ENCODE data around the gene DNM2. TPM values are rescaled to one million over a fixed set of nuclear protein-coding genes. Genes with fewer than 3 reads are reported as not detected.

DNM2 gene
- total RNA-seq, 4 donors from 2014 or later: 182 to 245 (median 218) TPM

DNA sequence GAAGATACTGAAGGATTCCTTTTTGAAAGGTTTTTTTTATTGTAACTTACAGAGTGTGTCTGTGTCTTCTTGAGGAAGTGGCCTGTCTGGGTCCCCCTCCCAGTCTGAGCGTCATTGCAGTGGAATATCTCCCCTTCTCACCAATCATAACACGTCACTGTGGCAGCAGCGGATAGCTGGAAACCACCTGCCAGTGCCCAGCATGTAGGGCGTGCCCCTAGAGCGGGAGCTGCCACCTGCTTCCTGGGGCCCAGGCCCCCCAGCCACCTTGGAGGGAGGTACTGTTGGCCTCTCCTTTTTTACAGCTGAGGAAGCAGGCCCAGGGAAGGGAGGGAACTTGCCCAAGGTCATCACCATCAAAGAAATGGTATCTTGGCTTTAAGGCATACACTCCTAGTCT, 4.6 kb upstream of the DNM2 start:
- intact Hi-C loops (cut with DNase I; ENCODE audit: low total_unique reads): no loop called here
- DNase-seq (ENCODE audit: low spot score in 2 of 2): no peak
- WGBS, 2 donors: 77 to 78% methylated on average over 5 of the region's 5 CpGs
- no peak overlapping the region for H3K4me3 ChIP-seq (ENCODE audit: low read depth, poor library complexity, severe bottlenecking)
- TF ChIP-seq POLR2A (IDR thresholded peaks at IDR 0.05): no peak
- TF ChIP-seq, protein P1, sequence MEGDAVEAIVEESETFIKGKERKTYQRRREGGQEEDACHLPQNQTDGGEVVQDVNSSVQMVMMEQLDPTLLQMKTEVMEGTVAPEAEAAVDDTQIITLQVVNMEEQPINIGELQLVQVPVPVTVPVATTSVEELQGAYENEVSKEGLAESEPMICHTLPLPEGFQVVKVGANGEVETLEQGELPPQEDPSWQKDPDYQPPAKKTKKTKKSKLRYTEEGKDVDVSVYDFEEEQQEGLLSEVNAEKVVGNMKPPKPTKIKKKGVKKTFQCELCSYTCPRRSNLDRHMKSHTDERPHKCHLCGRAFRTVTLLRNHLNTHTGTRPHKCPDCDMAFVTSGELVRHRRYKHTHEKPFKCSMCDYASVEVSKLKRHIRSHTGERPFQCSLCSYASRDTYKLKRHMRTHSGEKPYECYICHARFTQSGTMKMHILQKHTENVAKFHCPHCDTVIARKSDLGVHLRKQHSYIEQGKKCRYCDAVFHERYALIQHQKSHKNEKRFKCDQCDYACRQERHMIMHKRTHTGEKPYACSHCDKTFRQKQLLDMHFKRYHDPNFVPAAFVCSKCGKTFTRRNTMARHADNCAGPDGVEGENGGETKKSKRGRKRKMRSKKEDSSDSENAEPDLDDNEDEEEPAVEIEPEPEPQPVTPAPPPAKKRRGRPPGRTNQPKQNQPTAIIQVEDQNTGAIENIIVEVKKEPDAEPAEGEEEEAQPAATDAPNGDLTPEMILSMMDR (IDR thresholded peaks at IDR 0.05): no peak

GRCh38 chr19:10717054-10717355, 874 bp upstream of the DNM2 start:
- no peak for DNase-seq (ENCODE audit: low spot score in 2 of 2)
- TF ChIP-seq, protein P1 (IDR thresholded peaks at IDR 0.05): no peak
- no peak for TF ChIP-seq POLR2A (IDR thresholded peaks at IDR 0.05)
- intact Hi-C loops (cut with DNase I; ENCODE audit: low total_unique reads): loop anchor here (5.0 kb wide), 1 partner anchor 145 kb away; no protein-coding TSS in a partner anchor
- 15 to 24% methylated on average over 12 of the region's 12 CpGs for WGBS, 2 donors
- H3K4me3 ChIP-seq (ENCODE audit: low read depth, poor library complexity, severe bottlenecking): no peak overlapping the region

DNA sequence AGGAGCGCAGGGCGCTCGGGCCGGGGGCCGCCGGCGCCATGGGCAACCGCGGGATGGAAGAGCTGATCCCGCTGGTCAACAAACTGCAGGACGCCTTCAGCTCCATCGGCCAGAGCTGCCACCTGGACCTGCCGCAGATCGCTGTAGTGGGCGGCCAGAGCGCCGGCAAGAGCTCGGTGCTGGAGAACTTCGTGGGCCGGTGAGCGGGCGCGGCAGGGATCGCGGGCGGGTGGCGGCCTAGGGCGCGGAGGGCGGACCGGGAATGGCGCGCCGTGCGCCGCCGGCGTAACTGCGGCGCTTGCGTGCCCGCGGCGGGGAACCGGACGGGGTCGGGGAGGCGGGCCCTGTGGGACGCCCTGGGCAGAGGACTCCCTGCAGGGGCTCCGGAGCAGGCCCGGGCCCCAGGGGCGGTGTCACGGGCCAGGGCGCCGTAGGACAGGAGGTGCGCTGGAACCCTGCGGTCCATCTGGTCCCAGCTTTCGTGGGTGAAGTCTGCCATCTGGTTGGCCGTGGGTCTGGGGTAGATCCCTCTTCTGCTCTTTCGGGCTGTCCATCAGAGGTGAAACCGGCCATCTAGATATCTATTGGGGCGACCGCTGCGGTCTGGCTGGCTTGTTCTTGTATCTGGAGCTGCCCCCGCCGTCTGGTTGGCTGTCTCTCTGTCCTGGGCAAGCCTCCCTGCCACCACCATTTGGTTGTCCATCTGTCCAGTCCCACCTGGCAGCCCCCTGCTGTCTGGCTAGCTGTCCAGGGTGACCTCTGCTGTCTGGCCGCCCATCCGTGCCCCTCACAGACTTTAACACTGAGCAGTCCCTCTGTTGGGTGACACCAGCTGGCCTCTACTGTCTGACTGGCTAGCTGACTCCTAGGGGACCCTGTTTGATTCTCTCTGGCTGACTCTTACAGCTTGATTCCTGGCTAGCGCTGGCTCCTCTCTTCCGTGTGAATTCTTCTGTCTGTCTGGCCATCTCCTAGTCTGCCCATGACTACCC, 622 bp downstream of the DNM2 start:
- intact Hi-C loops (cut with DNase I; ENCODE audit: low total_unique reads): loop anchor here (5.0 kb wide), 1 partner anchor 144 kb away; no protein-coding TSS in a partner anchor
- peak in 1 of 2 donors; percentile 89 for DNase-seq (ENCODE audit: low spot score in 2 of 2)
- TF ChIP-seq, protein P1 (IDR thresholded peaks at IDR 0.05): no peak
- no peak for TF ChIP-seq POLR2A (IDR thresholded peaks at IDR 0.05)
- peak overlapping the region; percentile 73 for H3K4me3 ChIP-seq (ENCODE audit: low read depth, poor library complexity, severe bottlenecking)
- 1% methylated on average over 36 to 63 of the region's 70 CpGs for WGBS, 2 donors

DNA sequence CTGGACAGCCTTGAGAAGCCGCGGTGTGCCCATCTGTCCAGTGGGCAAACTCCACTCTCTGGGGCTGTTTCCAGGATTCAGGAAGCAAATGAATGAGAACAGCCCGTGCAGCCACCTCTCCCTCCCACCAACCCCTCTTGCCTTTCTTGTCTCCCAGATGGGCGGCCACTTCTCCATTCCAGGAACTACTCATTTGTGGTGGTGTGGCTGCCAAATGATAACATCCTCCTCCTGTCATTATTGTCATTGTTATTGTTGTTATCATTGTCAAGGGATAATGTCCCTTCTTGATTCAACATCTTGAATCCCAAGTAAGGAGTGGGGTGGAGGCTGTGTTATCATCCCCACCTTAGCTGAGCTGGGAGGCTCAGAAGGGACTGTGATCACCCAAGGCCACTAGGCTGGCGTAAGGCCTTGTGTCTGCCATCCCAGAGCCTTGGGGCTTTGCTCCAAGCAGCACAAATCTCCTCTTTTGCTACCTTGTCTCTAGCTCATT, 1.6 kb downstream of the DNM2 start:
- WGBS, 2 donors: 42 to 53% methylated on average over 5 of the region's 5 CpGs
- DNase-seq (ENCODE audit: low spot score in 2 of 2): no peak
- intact Hi-C loops (cut with DNase I; ENCODE audit: low total_unique reads): loop anchor here (5.0 kb wide), 1 partner anchor 143 kb away; no protein-coding TSS in a partner anchor
- peak overlapping the region; percentile 73 for H3K4me3 ChIP-seq (ENCODE audit: low read depth, poor library complexity, severe bottlenecking)
- TF ChIP-seq, protein P1 (IDR thresholded peaks at IDR 0.05): no peak
- TF ChIP-seq POLR2A (IDR thresholded peaks at IDR 0.05): no peak

DNA sequence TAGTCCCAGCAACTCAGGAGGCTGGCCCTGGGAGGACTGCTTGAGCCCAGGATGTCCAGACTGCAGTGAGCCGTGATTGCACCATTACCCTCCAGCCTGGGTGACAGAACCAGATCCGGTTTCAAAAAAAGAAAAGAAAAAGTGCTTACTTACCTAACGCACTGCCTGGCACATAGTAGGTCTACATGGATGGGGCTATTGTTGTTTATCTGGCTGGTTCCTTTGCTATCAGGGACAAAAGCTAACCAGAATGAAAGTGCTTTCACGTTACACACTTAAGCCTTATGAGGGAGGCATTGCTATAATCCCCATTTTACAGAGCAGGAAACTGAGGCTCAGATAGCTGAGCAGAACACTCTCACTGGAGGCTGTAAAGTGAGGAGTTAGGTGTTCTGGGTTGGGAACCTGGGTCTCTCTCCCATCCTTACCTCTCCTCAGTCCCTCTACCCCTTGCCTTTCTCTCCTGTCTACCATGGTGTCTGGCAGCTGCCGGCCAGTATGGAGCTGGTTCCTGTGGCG, 2.8 kb downstream of the DNM2 start:
- intact Hi-C loops (cut with DNase I; ENCODE audit: low total_unique reads): no loop called here
- TF ChIP-seq, protein P1 (IDR thresholded peaks at IDR 0.05): no peak
- no peak overlapping the region for H3K4me3 ChIP-seq (ENCODE audit: low read depth, poor library complexity, severe bottlenecking)
- DNase-seq (ENCODE audit: low spot score in 2 of 2): no peak
- WGBS, 2 donors: 93 to 95% methylated on average over 6 of the region's 6 CpGs

Measured in lower leg skin (tissue), 4 donors.